HepG2 (cell line): ENCODE results near the gene DPM2. TPM values are rescaled to one million over a fixed set of nuclear protein-coding genes. Genes with fewer than 3 reads are reported as not detected.
A peak's percentile ranks its signal among the peaks of the same experiment; 100 is the strongest.

Source experiments
- ATF3 ChIP-seq: sonication (generic); formaldehyde crosslinking; IDR thresholded peaks from 2 replicates; pipeline ENCODE4 v1.4.0; 2020; ENCODE audit warnings: missing genetic modification reagents
- CREB1 ChIP-seq, 2 experiments: fragments of 450-650 bp in 1 of 2; IDR thresholded peaks; 2 replicates each; pipeline ENCODE4 v1.6.1; 2016 to 2017; ENCODE audit warnings: control low read depth in 1 of 2, mild to moderate bottlenecking in 1 of 2, missing compliant biosample characterization in 1 of 2, missing genetic modification characterization in 1 of 2
- FOXA1 ChIP-seq, 2 experiments: fragments of 450-650 bp in 1 of 2; sonication (generic) in 1 of 2; formaldehyde crosslinking in 1 of 2; IDR thresholded peaks; 2 replicates each; pipeline versions ENCODE4 v1.4.0 to v1.6.1; 2016 to 2020; ENCODE audit warnings: missing genetic modification reagents in 1 of 2
- FOXA3 ChIP-seq: IDR thresholded peaks from 2 replicates; pipeline ENCODE4 v1.6.1; 2016; ENCODE audit warnings: missing genetic modification reagents, missing compliant biosample characterization
- HDAC1 ChIP-seq: sonication (generic); formaldehyde crosslinking; IDR thresholded peaks from 2 replicates; pipeline ENCODE4 v1.5.1; 2020; ENCODE audit warnings: mild to moderate bottlenecking, missing genetic modification reagents
- HNF4A ChIP-seq: sonication (generic); formaldehyde crosslinking; IDR thresholded peaks from 2 replicates; pipeline ENCODE4 v1.4.0; 2020; ENCODE audit warnings: missing genetic modification reagents
- ISL2 ChIP-seq: sonication (generic); formaldehyde crosslinking; IDR thresholded peaks from 2 replicates; pipeline ENCODE4 v1.5.0; 2020; ENCODE audit warnings: missing genetic modification reagents
- KDM1A ChIP-seq: IDR thresholded peaks from 2 replicates; pipeline ENCODE4 v1.6.1; 2016; ENCODE audit warnings: missing compliant biosample characterization
- KDM2A ChIP-seq: sonication (generic); formaldehyde crosslinking; IDR thresholded peaks from 2 replicates; pipeline ENCODE4 v1.4.0; 2020; ENCODE audit warnings: low read depth, missing genetic modification reagents, borderline replicate concordance
- KLF9 ChIP-seq: IDR thresholded peaks from 2 replicates; pipeline ENCODE4 v1.6.1; 2016; ENCODE audit warnings: low read depth
- MAFG ChIP-seq: sonication (generic); formaldehyde crosslinking; IDR thresholded peaks from 2 replicates; pipeline ENCODE4 v1.5.1; 2020; ENCODE audit warnings: mild to moderate bottlenecking, missing genetic modification reagents
- MIER3 ChIP-seq: IDR thresholded peaks from 2 replicates; pipeline ENCODE4 v1.6.1; 2016; ENCODE audit warnings: missing compliant biosample characterization, borderline replicate concordance
- MXI1 ChIP-seq: IDR thresholded peaks from 3 replicates; pipeline ENCODE4 v1.6.1; 2012; ENCODE audit warnings: low read depth, low read length, inconsistent platforms, borderline replicate concordance
- NCOA2 ChIP-seq: sonication (generic); formaldehyde crosslinking; IDR thresholded peaks from 2 replicates; pipeline ENCODE4 v1.8.0; 2022; ENCODE audit warnings: inconsistent platforms
- NR2F6 ChIP-seq, 2 experiments: IDR thresholded peaks; 2 replicates each; pipeline ENCODE4 v1.6.1; 2016; ENCODE audit warnings: antibody characterized with exemption in 1 of 2, mild to moderate bottlenecking in 1 of 2
- PHF21A ChIP-seq: sonication (generic); formaldehyde crosslinking; IDR thresholded peaks from 2 replicates; pipeline ENCODE4 v1.5.0; 2020; ENCODE audit warnings: mild to moderate bottlenecking, missing genetic modification reagents
- PLRG1 ChIP-seq: fragments of 450-650 bp; conservative IDR thresholded peaks from 2 replicates; pipeline ENCODE4 v1.6.1; 2016
- ZNF432 ChIP-seq: sonication (generic); formaldehyde crosslinking; IDR thresholded peaks from 2 replicates; pipeline ENCODE4 v1.5.0; 2020; ENCODE audit warnings: missing genetic modification reagents, mild to moderate bottlenecking, borderline replicate concordance
- polyA plus RNA-seq, 8 experiments: library from polyadenylated mRNA; depleted of rRNA in 3 of 8; stranded (reverse) in 7 of 8; unstranded in 1 of 8; fragments of >200 nt; fragmentation: Illumina TruSeq in 4 of 8; extraction: Trizol in 4 of 8; gene quantifications; 2 replicates each; pipeline versions ENCODE4 v1.2.1 to v1.2.3, GENCODE V29; 2011 to 2016; ENCODE audit warnings: low read depth in 4 of 8, missing spikeins in 1 of 8, mixed read lengths in 1 of 8; ENCODE audit not compliant: insufficient read depth in 1 of 8
- total RNA-seq, 5 experiments: library from RNA; depleted of rRNA; stranded (reverse); fragments of >200 nt; fragmentation: Illumina TruSeq; extraction: Trizol; gene quantifications; 2 replicates each; pipeline ENCODE4 v1.2.3, GENCODE V29; 2016; ENCODE audit warnings: low read depth in 1 of 5
- TF ChIP-seq, protein P1 (sequence below): sonication (generic); formaldehyde crosslinking; IDR thresholded peaks from one replicate; pipeline ENCODE4 v1.5.1; 2020; ENCODE audit warnings: mild to moderate bottlenecking, missing genetic modification reagents; ENCODE audit errors: not compliant biosample characterization
- TF ChIP-seq, protein P2 (sequence below): IDR thresholded peaks from 2 replicates; pipeline ENCODE4 v1.6.1; 2018; ENCODE audit warnings: missing genetic modification reagents, mild to moderate bottlenecking, missing compliant biosample characterization

DPM2 gene
- total and polyA plus RNA-seq, 2 of the 13 experiments (the other 11 are each of a cell fraction or from before 2014, with no cell fraction given): 24.8 to 35.3 TPM

DNA sequence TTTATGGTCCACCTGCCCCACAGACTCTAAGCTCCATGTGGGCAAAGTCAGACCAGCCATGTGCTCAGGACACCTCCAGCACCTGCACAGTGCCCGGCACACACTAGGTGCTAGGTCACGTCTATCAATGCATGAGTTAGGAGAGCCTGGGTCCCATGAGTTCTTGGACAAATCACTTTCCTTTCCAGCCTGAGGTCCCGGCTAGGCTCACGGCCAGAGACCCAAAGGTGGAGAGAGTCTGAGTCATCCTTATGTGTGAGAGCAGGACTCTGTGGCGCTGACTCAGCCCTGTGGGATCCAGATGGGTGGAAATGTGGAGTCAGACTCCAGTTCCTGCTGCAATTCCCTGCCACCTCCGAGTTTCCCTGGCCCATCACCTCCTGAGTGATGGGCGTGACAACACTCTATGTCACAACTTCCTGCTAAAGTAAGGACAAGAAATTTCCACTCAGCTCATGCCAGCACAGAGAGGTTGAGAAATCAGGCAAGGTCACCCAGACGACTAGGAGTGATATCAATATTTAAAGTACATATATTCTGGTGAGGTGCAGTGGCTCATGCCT, 18.3 kb downstream of the DPM2 start (continued):
- TF ChIP-seq, protein P1, sequence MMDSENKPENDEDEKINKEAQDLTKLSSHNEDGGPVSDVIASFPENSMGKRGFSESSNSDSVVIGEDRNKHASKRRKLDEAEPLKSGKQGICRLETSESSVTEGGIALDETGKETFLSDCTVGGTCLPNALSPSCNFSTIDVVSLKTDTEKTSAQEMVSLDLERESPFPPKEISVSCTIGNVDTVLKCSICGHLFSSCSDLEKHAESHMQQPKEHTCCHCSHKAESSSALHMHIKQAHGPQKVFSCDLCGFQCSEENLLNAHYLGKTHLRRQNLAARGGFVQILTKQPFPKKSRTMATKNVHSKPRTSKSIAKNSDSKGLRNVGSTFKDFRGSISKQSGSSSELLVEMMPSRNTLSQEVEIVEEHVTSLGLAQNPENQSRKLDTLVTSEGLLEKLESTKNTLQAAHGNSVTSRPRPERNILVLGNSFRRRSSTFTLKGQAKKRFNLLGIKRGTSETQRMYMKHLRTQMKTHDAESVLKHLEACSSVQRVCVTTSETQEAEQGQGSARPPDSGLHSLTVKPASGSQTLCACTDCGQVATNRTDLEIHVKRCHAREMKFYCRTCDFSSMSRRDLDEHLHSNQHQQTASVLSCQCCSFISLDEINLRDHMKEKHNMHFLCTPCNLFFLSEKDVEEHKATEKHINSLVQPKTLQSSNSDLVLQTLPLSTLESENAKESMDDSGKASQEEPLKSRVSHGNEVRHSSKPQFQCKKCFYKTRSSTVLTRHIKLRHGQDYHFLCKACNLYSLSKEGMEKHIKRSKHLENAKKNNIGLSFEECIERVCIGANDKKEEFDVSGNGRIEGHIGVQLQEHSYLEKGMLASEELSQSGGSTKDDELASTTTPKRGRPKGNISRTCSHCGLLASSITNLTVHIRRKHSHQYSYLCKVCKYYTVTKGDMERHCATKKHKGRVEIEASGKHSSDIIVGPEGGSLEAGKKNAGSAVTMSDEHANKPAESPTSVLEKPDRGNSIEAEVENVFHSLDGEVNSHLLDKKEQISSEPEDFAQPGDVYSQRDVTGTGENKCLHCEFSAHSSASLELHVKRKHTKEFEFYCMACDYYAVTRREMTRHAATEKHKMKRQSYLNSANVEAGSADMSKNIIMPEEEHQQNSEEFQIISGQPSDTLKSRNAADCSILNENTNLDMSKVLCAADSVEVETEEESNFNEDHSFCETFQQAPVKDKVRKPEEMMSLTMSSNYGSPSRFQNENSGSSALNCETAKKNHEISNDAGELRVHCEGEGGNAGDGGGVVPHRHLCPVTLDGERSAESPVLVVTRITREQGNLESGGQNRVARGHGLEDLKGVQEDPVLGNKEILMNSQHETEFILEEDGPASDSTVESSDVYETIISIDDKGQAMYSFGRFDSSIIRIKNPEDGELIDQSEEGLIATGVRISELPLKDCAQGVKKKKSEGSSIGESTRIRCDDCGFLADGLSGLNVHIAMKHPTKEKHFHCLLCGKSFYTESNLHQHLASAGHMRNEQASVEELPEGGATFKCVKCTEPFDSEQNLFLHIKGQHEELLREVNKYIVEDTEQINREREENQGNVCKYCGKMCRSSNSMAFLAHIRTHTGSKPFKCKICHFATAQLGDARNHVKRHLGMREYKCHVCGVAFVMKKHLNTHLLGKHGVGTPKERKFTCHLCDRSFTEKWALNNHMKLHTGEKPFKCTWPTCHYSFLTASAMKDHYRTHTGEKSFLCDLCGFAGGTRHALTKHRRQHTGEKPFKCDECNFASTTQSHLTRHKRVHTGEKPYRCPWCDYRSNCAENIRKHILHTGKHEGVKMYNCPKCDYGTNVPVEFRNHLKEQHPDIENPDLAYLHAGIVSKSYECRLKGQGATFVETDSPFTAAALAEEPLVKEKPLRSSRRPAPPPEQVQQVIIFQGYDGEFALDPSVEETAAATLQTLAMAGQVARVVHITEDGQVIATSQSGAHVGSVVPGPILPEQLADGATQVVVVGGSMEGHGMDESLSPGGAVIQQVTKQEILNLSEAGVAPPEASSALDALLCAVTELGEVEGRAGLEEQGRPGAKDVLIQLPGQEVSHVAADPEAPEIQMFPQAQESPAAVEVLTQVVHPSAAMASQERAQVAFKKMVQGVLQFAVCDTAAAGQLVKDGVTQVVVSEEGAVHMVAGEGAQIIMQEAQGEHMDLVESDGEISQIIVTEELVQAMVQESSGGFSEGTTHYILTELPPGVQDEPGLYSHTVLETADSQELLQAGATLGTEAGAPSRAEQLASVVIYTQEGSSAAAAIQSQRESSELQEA (CRISPR knock-in tag): peak; percentile 16
- TF ChIP-seq PHF21A (CRISPR knock-in tag): peak; percentile 53
- TF ChIP-seq, protein P2, sequence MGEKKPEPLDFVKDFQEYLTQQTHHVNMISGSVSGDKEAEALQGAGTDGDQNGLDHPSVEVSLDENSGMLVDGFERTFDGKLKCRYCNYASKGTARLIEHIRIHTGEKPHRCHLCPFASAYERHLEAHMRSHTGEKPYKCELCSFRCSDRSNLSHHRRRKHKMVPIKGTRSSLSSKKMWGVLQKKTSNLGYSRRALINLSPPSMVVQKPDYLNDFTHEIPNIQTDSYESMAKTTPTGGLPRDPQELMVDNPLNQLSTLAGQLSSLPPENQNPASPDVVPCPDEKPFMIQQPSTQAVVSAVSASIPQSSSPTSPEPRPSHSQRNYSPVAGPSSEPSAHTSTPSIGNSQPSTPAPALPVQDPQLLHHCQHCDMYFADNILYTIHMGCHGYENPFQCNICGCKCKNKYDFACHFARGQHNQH (CRISPR knock-in tag): peak; percentile 25; the same call in 1 of the 2 replicates
- peak; percentile 82 for TF ChIP-seq ATF3 (CRISPR knock-in tag)
- no peak for TF ChIP-seq PLRG1
- 0 out of 2 replicates have a peak, but pooled peaks have one; percentile 26 for TF ChIP-seq FOXA3 (CRISPR knock-in tag)
- peak; percentile 70; the same call in 1 of the 2 replicates for TF ChIP-seq MIER3 (CRISPR knock-in tag)
- TF ChIP-seq KDM2A: peak; percentile 64; the same call in 1 of the 2 replicates
- no peak for TF ChIP-seq HNF4A
- 0 out of 2 replicates have a peak, but pooled peaks have one; percentile 14 for TF ChIP-seq NCOA2 (CRISPR knock-in tag)
- peak; percentile 37; the same call in 1 of the 2 replicates for TF ChIP-seq CREB1 (IDR thresholded peaks at IDR 0.05)
- TF ChIP-seq CREB1 (CRISPR knock-in tag; IDR thresholded peaks at IDR 0.05): peak; percentile 58; the same call in 1 of the 2 replicates
- no peak for TF ChIP-seq FOXA1 (IDR thresholded peaks at IDR 0.05)
- TF ChIP-seq FOXA1 (CRISPR knock-in tag; IDR thresholded peaks at IDR 0.05): 0 out of 2 replicates have a peak, but pooled peaks have one; percentile 30
- peak; percentile 41; the same call in 1 of the 2 replicates for TF ChIP-seq ISL2 (CRISPR knock-in tag)
- no peak for TF ChIP-seq KLF9 (CRISPR knock-in tag)
- TF ChIP-seq ZNF432 (CRISPR knock-in tag): no peak
- peak; percentile 47; the same call in 1 of the 3 replicates for TF ChIP-seq MXI1
- TF ChIP-seq KDM1A: 0 out of 2 replicates have a peak, but pooled peaks have one; percentile 62
- TF ChIP-seq NR2F6 (IDR thresholded peaks at IDR 0.05): no peak
- peak; percentile 48; the same call in 1 of the 2 replicates for TF ChIP-seq NR2F6 (CRISPR knock-in tag; IDR thresholded peaks at IDR 0.05)
- TF ChIP-seq MAFG: peak; percentile 85
- 0 out of 2 replicates have a peak, but pooled peaks have one; percentile 52 for TF ChIP-seq HDAC1
